A673 (cell line): Measurements from ENCODE around the gene SPTBN4. TPM values are rescaled to one million over a fixed set of nuclear protein-coding genes. Genes with fewer than 3 reads are reported as not detected.

ENCODE experiments used
- BruUV-seq: library from RNA; stranded (reverse); fragments of 400-500 nt; replicated peaks from 2 replicates; lab custom pipeline; 2021; lab: Mats Ljungman, UMichigan
- CTCF ChIA-PET: fragments of 300-600 bp; sonication (Branson Sonifier 250); formaldehyde crosslinking; loops from one replicate; lab custom pipeline; 2022; ENCODE audit warnings: antibody characterized with exemption; lab: Charles Lee
- POLR2A ChIA-PET: fragments of 300-600 bp; sonication (Branson Sonifier 250); formaldehyde crosslinking; loops from one replicate; lab custom pipeline; 2022; ENCODE audit warnings: antibody characterized with exemption; ENCODE audit not compliant: low non-redundant PET; lab: Charles Lee
- DNase-seq: peaks from one replicate; pipeline ENCODE4 v3.0.0-alpha.2; 2015; ENCODE audit warnings: low spot score
- H3K27ac ChIP-seq: fragments of 200-600 bp; sonication (generic); 2 replicates; pipeline ENCODE4 v1.5.1; 2016; ENCODE audit warnings: mixed run types, low read depth, mild to moderate bottlenecking, mixed read lengths, antibody characterized with exemption, low read length; ENCODE audit not compliant: poor library complexity, severe bottlenecking
- H3K27me3 ChIP-seq: fragments of 200-600 bp; sonication (generic); replicated peaks from 2 replicates; pipeline ENCODE4 v1.6.1; 2017; ENCODE audit warnings: mixed run types, low read depth, mild to moderate bottlenecking, mixed read lengths, antibody characterized with exemption, low read length; ENCODE audit not compliant: insufficient read depth, poor library complexity
- H3K36me3 ChIP-seq: fragments of 200-600 bp; sonication (generic); 2 replicates; pipeline ENCODE4 v1.6.1; 2016; ENCODE audit warnings: mixed run types, mild to moderate bottlenecking, mixed read lengths, antibody characterized with exemption, low read length; ENCODE audit not compliant: insufficient read depth, poor library complexity, severe bottlenecking
- H3K4me1 ChIP-seq: fragments of 200-600 bp; sonication (generic); 2 replicates; pipeline ENCODE4 v1.6.1; 2017; ENCODE audit warnings: mixed run types, mild to moderate bottlenecking, mixed read lengths, antibody characterized with exemption, low read length; ENCODE audit not compliant: insufficient read depth, poor library complexity, severe bottlenecking
- H3K4me3 ChIP-seq: fragments of 200-600 bp; sonication (generic); 2 replicates; pipeline ENCODE4 v1.5.1; 2016; ENCODE audit warnings: low read depth, mixed run types, mild to moderate bottlenecking, mixed read lengths, low read length; ENCODE audit not compliant: poor library complexity, severe bottlenecking
- H3K9me3 ChIP-seq: fragments of 200-600 bp; sonication (generic); 2 replicates; pipeline ENCODE4 v1.6.1; 2016; ENCODE audit warnings: mixed run types, low read depth, mild to moderate bottlenecking, mixed read lengths, antibody characterized with exemption, low read length; ENCODE audit not compliant: poor library complexity, severe bottlenecking
- EZH2 ChIP-seq: fragments of 200-600 bp; sonication (generic); IDR thresholded peaks from 2 replicates; pipeline ENCODE4 v1.6.1; 2017; ENCODE audit warnings: borderline replicate concordance, low read depth, mild to moderate bottlenecking, mixed read lengths, antibody characterized with exemption, low read length; ENCODE audit not compliant: poor library complexity, severe bottlenecking
- intact Hi-C: fragments of 100-400 bp; cut with micrococcal nuclease; formaldehyde crosslinking; loops from one replicate; pipeline ENCODE4 v1.10.0; 2022; ENCODE audit not compliant: unreplicated experiment
- total RNA-seq: library from RNA; stranded (reverse); gene quantifications from 2 replicates; pipeline ENCODE4 v1.2.3, GENCODE V29; 2021
- TF ChIP-seq, protein P1 (sequence below): fragments of 300-800, 200-600 bp; sonication (generic); conservative IDR thresholded peaks from 2 replicates; pipeline ENCODE4 v1.5.1; 2017; ENCODE audit warnings: low read depth, mild to moderate bottlenecking, antibody characterized with exemption, low read length, moderate library complexity, mixed read lengths

Gene SPTBN4
- total RNA-seq, 1 experiment from 2014 or later, result 0.43 TPM

DNA sequence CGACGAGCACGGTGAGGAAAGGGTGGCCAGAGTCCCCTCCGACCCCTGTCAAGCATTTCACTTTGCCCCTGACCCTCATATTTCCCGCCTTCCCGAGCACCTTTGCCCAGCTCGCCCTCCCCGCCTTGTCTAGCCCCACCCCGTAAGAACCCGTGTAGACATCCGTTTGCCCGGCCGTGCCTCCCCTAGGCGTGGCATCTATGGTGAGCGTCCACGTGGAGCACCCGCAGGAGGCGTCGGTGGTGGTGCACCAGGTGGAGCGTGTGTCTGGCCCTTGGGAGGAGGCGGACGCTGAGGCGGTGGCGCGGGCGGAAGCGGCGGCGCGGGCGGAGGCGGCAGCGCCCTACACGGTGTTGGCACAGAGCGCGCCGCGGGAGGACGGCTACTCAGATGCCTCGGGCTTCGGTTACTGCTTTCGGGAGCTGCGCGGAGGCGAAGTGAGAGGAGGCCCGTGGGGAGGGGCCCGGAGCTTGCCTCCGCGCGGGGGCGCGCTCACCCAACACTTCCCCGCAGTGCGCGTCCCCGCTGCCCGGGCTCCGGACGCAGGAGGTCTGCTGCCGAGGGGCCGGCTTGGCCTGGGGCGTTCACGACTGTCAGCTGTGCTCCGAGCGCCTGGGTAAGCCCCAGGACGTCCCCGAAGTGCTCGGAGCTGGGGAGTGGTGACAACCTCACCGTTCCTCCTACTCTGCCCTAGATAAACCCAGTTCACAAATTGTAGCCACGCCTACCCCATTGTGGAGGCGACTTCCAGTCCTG is 138.6 kb downstream of the SPTBN4 start:
- no peaks in the 10 kb centered on the region for H3K27me3 ChIP-seq
- DNase-seq, result peak; percentile 86
- peaks cover 48% of the 10 kb centered on the region for H3K4me1 ChIP-seq
- peak overlapping the region; percentile 72 for H3K27ac ChIP-seq
- TF ChIP-seq, protein P1, sequence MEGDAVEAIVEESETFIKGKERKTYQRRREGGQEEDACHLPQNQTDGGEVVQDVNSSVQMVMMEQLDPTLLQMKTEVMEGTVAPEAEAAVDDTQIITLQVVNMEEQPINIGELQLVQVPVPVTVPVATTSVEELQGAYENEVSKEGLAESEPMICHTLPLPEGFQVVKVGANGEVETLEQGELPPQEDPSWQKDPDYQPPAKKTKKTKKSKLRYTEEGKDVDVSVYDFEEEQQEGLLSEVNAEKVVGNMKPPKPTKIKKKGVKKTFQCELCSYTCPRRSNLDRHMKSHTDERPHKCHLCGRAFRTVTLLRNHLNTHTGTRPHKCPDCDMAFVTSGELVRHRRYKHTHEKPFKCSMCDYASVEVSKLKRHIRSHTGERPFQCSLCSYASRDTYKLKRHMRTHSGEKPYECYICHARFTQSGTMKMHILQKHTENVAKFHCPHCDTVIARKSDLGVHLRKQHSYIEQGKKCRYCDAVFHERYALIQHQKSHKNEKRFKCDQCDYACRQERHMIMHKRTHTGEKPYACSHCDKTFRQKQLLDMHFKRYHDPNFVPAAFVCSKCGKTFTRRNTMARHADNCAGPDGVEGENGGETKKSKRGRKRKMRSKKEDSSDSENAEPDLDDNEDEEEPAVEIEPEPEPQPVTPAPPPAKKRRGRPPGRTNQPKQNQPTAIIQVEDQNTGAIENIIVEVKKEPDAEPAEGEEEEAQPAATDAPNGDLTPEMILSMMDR, result peak; percentile 42; the same call in 1 of the 2 replicates
- no peak for TF ChIP-seq EZH2
- H3K9me3 ChIP-seq, result no peaks in the 10 kb centered on the region
- ChIA-PET POLR2A (interaction anchor here (0.7 kb wide), 2 partner anchors 82 to 1958 kb away, joined by 3 read pairs; partner anchors contain the start of gene ACTN4), CTCF (interaction anchor here (0.6 to 0.9 kb wide), 3 partner anchors 10 to 82 kb away, joined by 3 read pairs; no protein-coding TSS in a partner anchor)
- peak overlapping the region; percentile 40 for H3K4me3 ChIP-seq
- intact Hi-C loops, result loop anchor here (1.0 kb wide), 1 partner anchor 29 kb away; no protein-coding TSS in a partner anchor
- no peaks in the 10 kb centered on the region for H3K36me3 ChIP-seq
- no TSS peak for BruUV-seq

DNA sequence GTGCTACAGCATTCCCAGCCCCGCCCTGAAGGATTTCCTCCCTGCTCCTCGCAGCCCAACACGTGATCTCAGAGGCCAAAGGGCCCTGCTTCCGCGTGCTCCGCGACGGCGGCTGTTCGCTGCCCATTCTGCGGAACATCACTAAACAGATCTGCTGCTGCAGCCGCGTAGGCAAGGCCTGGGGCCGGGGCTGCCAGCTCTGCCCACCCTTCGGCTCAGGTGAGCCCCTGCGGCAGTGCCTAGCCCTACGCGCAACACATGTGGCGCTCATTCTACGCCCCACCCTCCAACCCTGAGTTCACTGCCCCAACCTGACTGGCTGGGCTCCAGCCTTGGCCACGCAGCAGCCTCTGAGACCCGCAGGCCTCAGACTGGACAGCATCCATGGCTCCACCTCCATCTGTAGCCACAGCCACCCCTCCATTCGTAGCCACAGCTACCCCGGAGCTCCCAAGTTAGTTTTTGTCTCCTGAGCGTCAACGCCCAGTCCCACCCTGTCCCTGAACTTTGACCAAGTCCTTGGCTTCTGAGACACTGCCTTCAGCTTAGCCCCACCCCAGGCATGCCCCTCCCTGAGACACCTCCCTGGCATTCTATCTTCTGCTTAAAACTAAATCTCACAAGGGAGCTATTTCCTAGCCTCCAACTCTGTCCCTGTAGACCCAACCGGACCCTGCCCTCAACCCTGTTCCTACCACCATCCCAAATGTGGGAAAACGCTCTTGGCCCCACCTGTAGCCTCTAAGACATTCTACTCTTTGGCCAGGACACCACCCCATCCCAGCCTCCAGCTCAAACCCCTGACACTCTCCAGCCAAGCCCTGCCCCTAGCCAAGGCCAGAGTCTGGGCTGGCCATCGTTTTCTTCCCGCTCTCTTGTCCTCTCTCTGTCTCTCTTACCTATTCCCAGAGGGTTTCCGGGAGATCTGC is 140.8 kb downstream of the SPTBN4 start:
- no peak overlapping the region for H3K27ac ChIP-seq
- no peak overlapping the region for H3K4me3 ChIP-seq
- no peaks in the 10 kb centered on the region for H3K9me3 ChIP-seq
- no peaks in the 10 kb centered on the region for H3K27me3 ChIP-seq
- peaks cover 33% of the 10 kb centered on the region for H3K4me1 ChIP-seq
- no peak for DNase-seq
- H3K36me3 ChIP-seq, result no peaks in the 10 kb centered on the region
- no TSS peak for BruUV-seq
- POLR2A ChIA-PET, result no interaction called here
- intact Hi-C loops, result no loop called here
- CTCF ChIA-PET, result no interaction called here
- TF ChIP-seq, protein P1, result no peak
- no peak for TF ChIP-seq EZH2

DNA sequence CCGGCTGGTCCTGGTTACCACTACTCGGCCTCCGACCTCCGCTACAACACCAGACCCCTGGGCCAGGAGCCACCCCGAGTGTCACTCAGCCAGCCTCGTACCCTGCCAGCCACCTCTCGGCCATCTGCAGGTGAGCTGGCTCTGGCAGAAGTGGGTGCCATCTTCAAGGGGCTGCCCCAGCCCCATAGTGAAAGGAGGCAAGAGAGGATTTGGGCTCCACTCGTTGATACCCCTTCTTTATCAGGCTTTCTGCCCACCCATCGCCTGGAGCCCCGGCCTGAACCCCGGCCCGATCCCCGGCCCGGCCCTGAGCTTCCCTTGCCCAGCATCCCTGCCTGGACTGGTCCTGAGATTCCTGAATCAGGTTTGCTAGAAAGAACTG is 141.4 kb downstream of the SPTBN4 start:
- no peaks in the 10 kb centered on the region for H3K27me3 ChIP-seq
- POLR2A ChIA-PET, result no interaction called here
- CTCF ChIA-PET, result no interaction called here
- BruUV-seq, result no TSS peak
- no peak overlapping the region for H3K4me3 ChIP-seq
- intact Hi-C loops, result no loop called here
- no peak overlapping the region for H3K27ac ChIP-seq
- TF ChIP-seq, protein P1, result no peak
- TF ChIP-seq EZH2, result no peak
- no peak for DNase-seq
- no peaks in the 10 kb centered on the region for H3K36me3 ChIP-seq
- H3K9me3 ChIP-seq, result no peaks in the 10 kb centered on the region
- peaks cover 27% of the 10 kb centered on the region for H3K4me1 ChIP-seq
